HG02973 (cell line): ENCODE data around the gene PTP4A1.
"Not testable (repeated sequence)": the region's sequence is repeated elsewhere in the genome, so short reads cannot be mapped to it uniquely, and the experiment has no call there.

ENCODE experiments used
- ATAC-seq: cut with Tn5 transposase; IDR thresholded peaks from one replicate; pipeline ENCODE4 v1.9.1; 2021; ENCODE audit warnings: moderate library complexity; ENCODE audit not compliant: unreplicated experiment

The PTP4A1 gene

GRCh38 chr6:63581355-63582013, 9.2 kb downstream of the PTP4A1 start:
- ATAC-seq: no peak

- no peak for ATAC-seq
These were observed 10.4 kb downstream of the PTP4A1 start for GRCh38 chr6:63582579-63583231.

GRCh38 chr6:63584125-63584514, 11.8 kb downstream of the PTP4A1 start:
- no peak for ATAC-seq

- no peak for ATAC-seq
These were observed 12.3 kb downstream of the PTP4A1 start for GRCh38 chr6:63584566-63584965.

GRCh38 chr6:63585652-63586051, 13.4 kb downstream of the PTP4A1 start:
- ATAC-seq: not testable (repeated sequence)

- ATAC-seq: no peak
These were observed 17.7 kb downstream of the PTP4A1 start for GRCh38 chr6:63589952-63590411.

GRCh38 chr6:63592886-63593285, 20.6 kb downstream of the PTP4A1 start:
- no peak for ATAC-seq

- no peak for ATAC-seq
These were observed 25.1 kb downstream of the PTP4A1 start for GRCh38 chr6:63597141-63598048.

- ATAC-seq: peak; percentile 100
These were observed 26.1 kb downstream of the PTP4A1 start for GRCh38 chr6:63598049-63599036.

- no peak for ATAC-seq
These were observed 27.0 kb downstream of the PTP4A1 start for GRCh38 chr6:63599243-63599642.

GRCh38 chr6:63600136-63600535, 27.9 kb downstream of the PTP4A1 start:
- no peak for ATAC-seq

GRCh38 chr6:63609231-63609630, 37.0 kb downstream of the PTP4A1 start:
- no peak for ATAC-seq

GRCh38 chr6:63610944-63611343, 38.7 kb downstream of the PTP4A1 start:
- no peak for ATAC-seq

GRCh38 chr6:63611560-63611959, 39.3 kb downstream of the PTP4A1 start:
- ATAC-seq: no peak

GRCh38 chr6:63615590-63615989, 43.3 kb downstream of the PTP4A1 start:
- ATAC-seq: no peak
